ENCODE data around the gene TTYH1.

GRCh38 chr19:54421169-54421516, 5.9 kb downstream of the TTYH1 start:
- no peak for TF ChIP-seq POLR2A (IDR thresholded peaks at IDR 0.05; ENCODE audit: low read depth, low read length)
- TF ChIP-seq POLR2AphosphoS5 (IDR thresholded peaks at IDR 0.05; ENCODE audit: low read depth, low read length), result no peak
